H1 (cell line): ENCODE measurements around the gene ZRANB1. TPM values are rescaled to one million over a fixed set of nuclear protein-coding genes. Genes with fewer than 3 reads are reported as not detected.

ENCODE experiments used
- CTCF ChIA-PET: fragments of 300-600 bp; sonication (Branson Sonifier 250); formaldehyde crosslinking; loops from one replicate; lab custom pipeline; 2021; ENCODE audit not compliant: partially characterized antibody; lab: Charles Lee
- POLR2A ChIA-PET: fragments of 300-600 bp; sonication (Branson Sonifier 250); formaldehyde crosslinking; loops from one replicate; lab custom pipeline; 2021; ENCODE audit warnings: inconsistent platforms; ENCODE audit not compliant: partially characterized antibody; lab: Charles Lee
- DNase-seq, 2 experiments: peaks; one replicate each; pipeline versions ENCODE4 v3.0.0 to v3.0.0-alpha.2; 2010 to 2022; ENCODE audit warnings: low spot score in 2 of 2, low read depth in 1 of 2, mixed read lengths in 1 of 2
- FAIRE-seq: peaks from 2 replicates; lab custom pipeline; 2011; peaks lifted over from hg19 to GRCh38; lab: Jason Lieb, UNC
- H2AFZ ChIP-seq: 2 replicates; pipeline ENCODE4 v1.8.1; 2012; ENCODE audit warnings: low read length, inconsistent platforms
- H2AK5ac ChIP-seq: 2 replicates; pipeline ENCODE4 v1.6.1; 2013; ENCODE audit warnings: low read depth, low read length
- H2BK120ac ChIP-seq: replicated peaks from 2 replicates; pipeline ENCODE3; 2013; ENCODE audit warnings: low read depth, low read length, inconsistent platforms
- H2BK12ac ChIP-seq: 2 replicates; pipeline ENCODE4 v1.6.1; 2013; ENCODE audit warnings: low read depth, low read length
- H2BK15ac ChIP-seq: 2 replicates; pipeline ENCODE4 v1.6.1; 2013; ENCODE audit warnings: low read length
- H2BK20ac ChIP-seq: 2 replicates; pipeline ENCODE4 v1.6.1; 2013; ENCODE audit warnings: low read length
- H2BK5ac ChIP-seq: 2 replicates; pipeline ENCODE4 v1.6.1; 2013; ENCODE audit warnings: low read depth, low read length
- H3K14ac ChIP-seq: 2 replicates; pipeline ENCODE4 v1.6.1; 2013; ENCODE audit warnings: inconsistent platforms; ENCODE audit not compliant: insufficient read length
- H3K18ac ChIP-seq: 2 replicates; pipeline ENCODE4 v1.6.1; 2013; ENCODE audit warnings: low read length; ENCODE audit errors: extremely low read depth
- H3K23ac ChIP-seq: 2 replicates; pipeline ENCODE4 v1.6.1; 2013; ENCODE audit warnings: inconsistent platforms; ENCODE audit not compliant: insufficient read length
- H3K23me2 ChIP-seq: 2 replicates; pipeline ENCODE4 v1.6.1; 2013; ENCODE audit warnings: low read depth, low read length
- H3K27ac ChIP-seq: 2 replicates; pipeline ENCODE4 v1.6.1; 2011; ENCODE audit warnings: low read depth, low read length, inconsistent platforms
- H3K27me3 ChIP-seq, 4 experiments: replicated peaks in 1 of 4; 1 replicate in 1 of 4; 2 replicates in 3 of 4; pipeline versions ENCODE4 v1.6.1 to v1.8.1; 2011 to 2013; ENCODE audit warnings: low read length in 3 of 4, mild to moderate bottlenecking in 3 of 4, inconsistent platforms in 2 of 4, mixed read lengths in 2 of 4, moderate library complexity in 1 of 4; ENCODE audit not compliant: control insufficient read depth in 3 of 4, insufficient read depth in 3 of 4; ENCODE audit errors: extremely low read depth in 1 of 4
- H3K36me3 ChIP-seq, 4 experiments: 2 replicates each; pipeline versions ENCODE4 v1.6.1 to v1.8.1; 2011 to 2013; ENCODE audit warnings: mild to moderate bottlenecking in 4 of 4, low read length in 3 of 4, moderate library complexity in 2 of 4, control low read depth in 1 of 4, inconsistent platforms in 1 of 4; ENCODE audit not compliant: insufficient read depth in 4 of 4, control insufficient read depth in 2 of 4
- H3K4ac ChIP-seq: replicated peaks from 2 replicates; pipeline ENCODE3; 2013; ENCODE audit warnings: low read length, low read depth, mixed read lengths, inconsistent platforms; ENCODE audit not compliant: insufficient read length
- H3K4me1 ChIP-seq, 4 experiments: replicated peaks in 1 of 4; 1 replicate in 1 of 4; 2 replicates in 3 of 4; pipeline versions ENCODE4 v1.6.1 to v1.8.1; 2011 to 2013; ENCODE audit warnings: low read length in 3 of 4, inconsistent platforms in 2 of 4, mixed read lengths in 1 of 4; ENCODE audit not compliant: insufficient read depth in 4 of 4, control insufficient read depth in 3 of 4
- H3K4me2 ChIP-seq, 2 experiments: 2 replicates each; pipeline versions ENCODE4 v1.6.1 to v1.8.1; 2011 to 2013; ENCODE audit warnings: low read depth in 2 of 2, low read length in 2 of 2, control low read depth in 1 of 2, inconsistent platforms in 1 of 2, mild to moderate bottlenecking in 1 of 2; ENCODE audit not compliant: insufficient read depth in 1 of 2
- H3K4me3 ChIP-seq, 4 experiments: fragments of 200-600, 300-600 bp in 1 of 4; sonication (generic), shearing (Covaris generic), sonication (Bioruptor Twin) in 1 of 4; 2 replicates each; pipeline versions ENCODE4 v1.5.1 to v1.8.1; 2011 to 2016; ENCODE audit warnings: low read length in 4 of 4, low read depth in 3 of 4, control low read depth in 2 of 4, inconsistent platforms in 2 of 4, mild to moderate bottlenecking in 2 of 4, mixed read lengths in 1 of 4, moderate library complexity in 1 of 4; ENCODE audit not compliant: insufficient read depth in 2 of 4; ENCODE audit errors: extremely low read depth in 1 of 4
- H3K56ac ChIP-seq: replicated peaks from 2 replicates; pipeline ENCODE3; 2013; ENCODE audit warnings: low read depth, mild to moderate bottlenecking, mixed read lengths, low read length, inconsistent platforms; ENCODE audit not compliant: insufficient read length
- H3K79me1 ChIP-seq: 2 replicates; pipeline ENCODE4 v1.6.1; 2013; ENCODE audit warnings: low read depth, low read length, control low read depth
- H3K79me2 ChIP-seq, 2 experiments: 2 replicates each; pipeline versions ENCODE4 v1.6.1 to v1.8.1; 2012 to 2013; ENCODE audit warnings: low read length in 2 of 2, mild to moderate bottlenecking in 2 of 2, inconsistent platforms in 1 of 2; ENCODE audit not compliant: insufficient read depth in 2 of 2, control insufficient read depth in 1 of 2
- H3K9ac ChIP-seq, 4 experiments: replicated peaks in 1 of 4; 1 replicate in 1 of 4; 2 replicates in 3 of 4; pipeline versions ENCODE4 v1.6.1 to v1.8.1; 2011 to 2013; ENCODE audit warnings: low read depth in 3 of 4, low read length in 3 of 4, control low read depth in 2 of 4, mild to moderate bottlenecking in 2 of 4, moderate library complexity in 2 of 4, inconsistent platforms in 1 of 4; ENCODE audit errors: extremely low read depth in 1 of 4
- H3K9me3 ChIP-seq, 2 experiments: 2 replicates each; pipeline versions ENCODE4 v1.6.1 to v1.8.1; 2012 to 2013; ENCODE audit warnings: mild to moderate bottlenecking in 2 of 2, moderate library complexity in 2 of 2, control low read depth in 1 of 2, inconsistent platforms in 1 of 2, low read depth in 1 of 2, low read length in 1 of 2, mixed read lengths in 1 of 2; ENCODE audit not compliant: insufficient read depth in 2 of 2
- H4K20me1 ChIP-seq, 2 experiments: replicated peaks in 1 of 2; 2 replicates each; pipeline versions ENCODE3 to v1.8.1; 2011 to 2013; ENCODE audit warnings: inconsistent platforms in 2 of 2, low read length in 2 of 2, mild to moderate bottlenecking in 1 of 2; ENCODE audit not compliant: insufficient read depth in 2 of 2, control insufficient read depth in 1 of 2
- H4K5ac ChIP-seq: 2 replicates; pipeline ENCODE4 v1.6.1; 2013; ENCODE audit warnings: low read length, low read depth, mixed read lengths, inconsistent platforms; ENCODE audit not compliant: insufficient read length
- H4K8ac ChIP-seq: 2 replicates; pipeline ENCODE4 v1.8.0; 2013; ENCODE audit warnings: mild to moderate bottlenecking, moderate library complexity, low read length, inconsistent platforms; ENCODE audit not compliant: insufficient read depth; ENCODE audit errors: extremely low read depth
- H4K91ac ChIP-seq: replicated peaks from 2 replicates; pipeline ENCODE3; 2013; ENCODE audit warnings: low read length, mixed read lengths, inconsistent platforms; ENCODE audit not compliant: insufficient read length
- CBX8 ChIP-seq: fragments of 300-800, 300-1000 bp; sonication (generic); IDR thresholded peaks from 2 replicates; pipeline ENCODE4 v1.7.1; 2016; ENCODE audit warnings: low read depth, low read length, borderline replicate concordance
- CHD1 ChIP-seq: IDR thresholded peaks from 2 replicates; pipeline ENCODE4 v1.6.1; 2012; ENCODE audit warnings: low read depth, low read length, improper control_type of control experiment
- E2F6 ChIP-seq: IDR thresholded peaks from 2 replicates; pipeline ENCODE4 v1.6.1; 2012; ENCODE audit warnings: inconsistent platforms
- KDM1A ChIP-seq: fragments of 200-600, 300-600 bp; sonication (generic); IDR thresholded peaks from 2 replicates; pipeline ENCODE4 v1.7.1; 2016; ENCODE audit warnings: mild to moderate bottlenecking, low read length, borderline replicate concordance
- RAD21 ChIP-seq, 2 experiments: IDR thresholded peaks in 1 of 2; conservative IDR thresholded peaks in 1 of 2; 2 replicates each; pipeline ENCODE4 v1.6.1; 2011; ENCODE audit warnings: low read depth in 2 of 2, low read length in 2 of 2, improper control_type of control experiment in 1 of 2, inconsistent platforms in 1 of 2, mild to moderate bottlenecking in 1 of 2, moderate library complexity in 1 of 2
- TAF1 ChIP-seq: IDR thresholded peaks from 2 replicates; pipeline ENCODE4 v1.6.1; 2011; ENCODE audit warnings: mild to moderate bottlenecking, low read depth, low read length
- WGBS, 2 experiments: shearing (Covaris generic) in 1 of 2; methylation state at CpG; one replicate each; pipeline versions ENCODE4 v1.1.6 to v1.1.7; 2013 to 2015; ENCODE audit warnings: low lambda C conversion rate in 2 of 2, mixed read lengths in 2 of 2, inconsistent platforms in 1 of 2, low coverage in 1 of 2, missing lambda C conversion rate in 1 of 2; ENCODE audit not compliant: insufficient replicate concordance in 2 of 2, insufficient coverage in 1 of 2, insufficient read length in 1 of 2; ENCODE audit errors: extremely low coverage in 1 of 2, missing lambda C conversion rate in 1 of 2; 5-methylcytosine and 5-hydroxymethylcytosine counted together
- polyA plus RNA-seq, 7 experiments: library from polyadenylated mRNA; depleted of rRNA in 3 of 7; stranded (reverse) in 5 of 7; unstranded in 2 of 7; fragments of >200 nt in 5 of 7; fragments of 200-250 nt in 2 of 7; gene quantifications; 1 replicate in 5 of 7; 2 replicates in 1 of 7; 4 replicates in 1 of 7; pipeline versions ENCODE4 v1.2.1 to v1.2.3, GENCODE V29; 2011 to 2013; ENCODE audit warnings: missing spikeins in 2 of 7, mixed read lengths in 2 of 7
- total RNA-seq: library from RNA; stranded (reverse); fragmentation: NEBNext Ultra II Directional; extraction: Animal tissue kit (Norgen Biotek cat#: 25700); gene quantifications from 2 replicates; pipeline ENCODE4 v1.2.1, GENCODE V29; 2021

Gene ZRANB1
- total and polyA plus RNA-seq, 2 of the 8 experiments (the other 6 are each of a cell fraction or from before 2014, with no cell fraction given), result 6.1 to 19.9 TPM

DNA sequence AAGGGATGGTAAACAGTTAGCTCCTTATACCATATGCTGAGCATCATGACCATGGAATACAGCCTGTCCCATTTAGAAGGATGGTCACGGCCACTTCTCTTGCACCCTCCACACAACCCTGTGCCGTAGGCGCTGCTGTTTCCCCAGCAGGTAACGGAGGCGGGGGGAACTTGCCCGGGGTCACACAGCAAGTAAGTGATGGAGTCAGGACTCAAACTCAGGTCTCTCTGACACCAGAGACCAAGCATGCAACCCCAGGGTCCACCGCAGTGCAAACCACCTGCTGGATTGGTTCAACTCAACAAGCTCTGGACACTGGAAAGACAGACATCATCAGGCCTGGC, 71.6 kb downstream of the ZRANB1 start:
- H3K9me3 ChIP-seq, result no peaks in the 10 kb centered on the region
- ChIA-PET POLR2A (no interaction called here), CTCF (interaction anchor here (0.8 to 2.3 kb wide), 2 partner anchors 10 to 17 kb away, joined by 3 to 7 read pairs; no protein-coding TSS in a partner anchor)
- H3K14ac ChIP-seq, result no peak overlapping the region
- no peak overlapping the region for H3K56ac ChIP-seq
- H3K36me3 ChIP-seq, result peaks cover 3 to 24% (median 8%) of the 10 kb centered on the region in 4 experiments; a peak in 5 of 8 replicates
- no peak overlapping the region for H2BK12ac ChIP-seq
- FAIRE-seq, result no peak
- H4K20me1 ChIP-seq, result peaks cover 37 to 49% of the 10 kb centered on the region in 2 experiments
- H3K23ac ChIP-seq, result no peak overlapping the region
- H3K79me2 ChIP-seq, result peaks cover 0 to 100% of the 10 kb centered on the region in 2 experiments; a peak in 2 of 4 replicates
- no peak overlapping the region for H2BK120ac ChIP-seq
- H3K4me3 ChIP-seq, result no peak overlapping the region
- H2BK15ac ChIP-seq, result no peak overlapping the region
- peaks cover 48% of the 10 kb centered on the region for H3K79me1 ChIP-seq
- no peak overlapping the region for H2AFZ ChIP-seq
- H3K4ac ChIP-seq, result no peak overlapping the region
- peaks cover 2 to 14% (median 8%) of the 10 kb centered on the region in 4 experiments; a peak in 6 of 7 replicates for H3K4me1 ChIP-seq
- H3K27ac ChIP-seq, result no peak overlapping the region
- no peak overlapping the region for H3K18ac ChIP-seq
- no peak overlapping the region for H4K5ac ChIP-seq
- no peaks in the 10 kb centered on the region for H3K23me2 ChIP-seq
- no peak overlapping the region for H4K8ac ChIP-seq
- 92% methylated on average over 7 of the region's 7 CpGs; no CpG with 5 or more reads in 1 of the 2 experiments for WGBS, 2 experiments
- no peak overlapping the region for H2AK5ac ChIP-seq
- H4K91ac ChIP-seq, result no peak overlapping the region
- H2BK20ac ChIP-seq, result no peak overlapping the region
- no peak for DNase-seq
- H2BK5ac ChIP-seq, result no peak overlapping the region
- TF ChIP-seq KDM1A (no peak), CHD1 (no peak), RAD21 (IDR thresholded peaks at IDR 0.05 in 1 of 2, conservative IDR thresholded peaks at IDR 0.05 in 1 of 2; ENCODE audit: low read depth in 2 of 2, low read length in 2 of 2) (no peak), E2F6 (no peak), CBX8 (no peak), TAF1 (no peak)
- no peak overlapping the region for H3K9ac ChIP-seq
- H3K27me3 ChIP-seq, result no peaks in the 10 kb centered on the region
- H3K4me2 ChIP-seq, result no peak overlapping the region
